Stimulated activated naive CD8-positive, alpha-beta T cell treated with anti-CD3 and anti-CD28 coated beads, Interleukin-15, amount 100 ng/mL, for 72 hours (primary cell): ENCODE measurements around the gene COQ3.

Experiments
- ATAC-seq: fragments of 150-1000 bp; cut with Tn5 transposase; 2 replicates; pipeline ENCODE4 v1.10.0; 2021; ENCODE audit warnings: mild to moderate bottlenecking, moderate library complexity
- DNase-seq, 2 donors: peaks; one replicate each; pipeline ENCODE4 v3.0.0; 2021 to 2022
- H3K27ac Mint-ChIP-seq, 2 donors: one replicate each; pipeline ENCODE4 v1.8.0; 2022; ENCODE audit warnings: mild to moderate bottlenecking in 2 of 2, mixed read lengths in 2 of 2, moderate library complexity in 2 of 2
- H3K27me3 Mint-ChIP-seq: one replicate; pipeline ENCODE4 v1.8.0; 2022; ENCODE audit warnings: mixed read lengths
- H3K4me1 Mint-ChIP-seq: one replicate; pipeline ENCODE4 v1.8.0; 2022; ENCODE audit warnings: mild to moderate bottlenecking, mixed read lengths
- H3K4me3 Mint-ChIP-seq, 2 donors: one replicate each; pipeline ENCODE4 v1.8.0; 2022; ENCODE audit warnings: mild to moderate bottlenecking in 2 of 2, mixed read lengths in 2 of 2, moderate library complexity in 1 of 2
- H3K9me3 Mint-ChIP-seq, 2 donors: one replicate each; pipeline ENCODE4 v1.8.0; 2022; ENCODE audit warnings: mixed read lengths in 2 of 2

COQ3 gene, protein sequence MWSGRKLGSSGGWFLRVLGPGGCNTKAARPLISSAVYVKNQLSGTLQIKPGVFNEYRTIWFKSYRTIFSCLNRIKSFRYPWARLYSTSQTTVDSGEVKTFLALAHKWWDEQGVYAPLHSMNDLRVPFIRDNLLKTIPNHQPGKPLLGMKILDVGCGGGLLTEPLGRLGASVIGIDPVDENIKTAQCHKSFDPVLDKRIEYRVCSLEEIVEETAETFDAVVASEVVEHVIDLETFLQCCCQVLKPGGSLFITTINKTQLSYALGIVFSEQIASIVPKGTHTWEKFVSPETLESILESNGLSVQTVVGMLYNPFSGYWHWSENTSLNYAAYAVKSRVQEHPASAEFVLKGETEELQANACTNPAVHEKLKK

DNA sequence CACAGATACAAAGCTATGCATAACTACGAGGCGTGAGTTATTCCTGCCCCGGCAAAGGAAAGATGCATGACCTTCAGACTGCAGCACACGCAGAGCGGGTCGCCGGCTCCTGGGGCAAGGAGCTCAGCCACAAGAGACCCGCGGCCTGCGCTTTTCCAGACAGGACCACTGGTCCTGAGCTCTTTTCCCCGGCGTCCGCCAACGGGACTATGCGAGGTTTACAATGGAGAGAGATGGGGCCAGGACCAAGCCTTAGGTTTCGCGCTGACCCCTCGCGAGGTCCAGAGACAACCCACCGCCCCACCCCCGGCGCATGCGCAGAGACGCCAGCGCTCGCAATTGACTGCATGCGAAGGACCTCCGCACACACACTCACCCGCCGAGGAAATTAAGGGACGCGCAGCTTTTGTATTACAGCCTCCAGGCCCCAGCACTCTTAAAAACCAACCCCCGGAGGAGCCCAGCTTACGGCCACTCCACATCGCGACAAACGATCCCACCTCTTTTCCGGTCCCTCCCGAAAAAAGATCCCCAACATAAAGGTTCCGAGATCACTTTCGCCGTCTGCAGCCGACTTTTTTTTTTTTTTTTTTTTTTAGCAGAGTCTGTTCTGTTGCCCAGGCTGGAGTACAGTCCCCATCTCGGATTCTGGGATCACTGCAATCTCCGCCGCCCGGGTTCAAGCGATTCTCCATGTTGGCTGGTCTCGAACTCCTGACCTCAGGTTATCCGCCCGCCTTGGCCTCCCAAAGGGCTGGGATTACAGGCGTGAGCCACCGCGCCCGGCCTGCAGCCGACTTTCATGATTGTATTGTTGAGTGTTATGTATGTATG, at the start of gene COQ3:
COQ3 (minus strand) TSS at position 498 of the 834 bp plus-strand sequence; CDS start at position 482, 16 bp downstream.
- Mint-ChIP-seq H3K4me3 (peak within 1 kb of the TSS; percentile 94), H3K9me3 (no peaks in the 10 kb centered on the region), H3K4me1 (peaks cover 15% of the 10 kb centered on the region), H3K27me3 (no peaks in the 10 kb centered on the region), H3K27ac (peak within 1 kb of the TSS; percentile 96 to 97)
- DNase-seq (peak; percentile 72 to 73), ATAC-seq (peak; percentile 82)

DNA sequence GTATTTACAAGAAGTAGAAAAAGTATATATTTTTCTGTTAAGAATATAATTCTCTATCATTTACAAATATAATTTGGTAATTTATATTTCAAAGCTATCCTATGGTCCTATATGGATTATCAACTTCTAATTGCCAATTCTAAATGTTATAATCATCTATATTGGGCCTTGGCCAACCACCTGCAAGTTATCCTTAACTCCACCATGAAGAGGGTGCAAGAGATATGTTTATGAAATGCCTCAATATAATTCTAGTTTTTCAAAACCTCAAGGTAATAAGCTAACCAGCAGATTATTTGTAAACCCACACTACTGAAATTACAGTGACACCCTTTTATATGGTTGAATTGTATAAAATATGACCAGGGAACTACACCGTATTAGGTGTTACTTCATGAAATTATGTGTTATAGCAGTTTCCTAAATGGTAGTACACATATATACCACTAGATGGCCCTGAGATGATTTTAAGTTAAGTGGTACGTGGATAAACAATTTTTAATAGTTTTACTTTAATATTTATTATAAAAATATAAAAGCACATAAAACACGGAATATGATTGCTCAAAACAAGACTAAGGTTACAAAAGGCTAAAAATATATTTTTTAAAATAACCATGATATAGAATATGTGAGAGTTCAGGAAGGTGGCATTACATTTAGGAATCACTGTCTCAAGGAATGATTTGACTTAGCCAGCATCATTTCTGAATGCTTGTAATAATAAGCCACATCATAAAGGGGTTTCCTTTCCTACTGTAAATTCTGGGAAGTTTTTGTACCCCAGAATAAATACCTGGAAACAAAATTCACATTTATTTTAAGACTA, 40.9 kb upstream of the COQ3 start:
- H3K27me3 Mint-ChIP-seq: no peaks in the 10 kb centered on the region
- DNase-seq (no peak), ATAC-seq (peak; percentile 40)
- H3K4me1 Mint-ChIP-seq: no peaks in the 10 kb centered on the region
- H3K4me3 Mint-ChIP-seq: no peak overlapping the region
- H3K9me3 Mint-ChIP-seq: no peaks in the 10 kb centered on the region
- no peak overlapping the region for H3K27ac Mint-ChIP-seq

DNA sequence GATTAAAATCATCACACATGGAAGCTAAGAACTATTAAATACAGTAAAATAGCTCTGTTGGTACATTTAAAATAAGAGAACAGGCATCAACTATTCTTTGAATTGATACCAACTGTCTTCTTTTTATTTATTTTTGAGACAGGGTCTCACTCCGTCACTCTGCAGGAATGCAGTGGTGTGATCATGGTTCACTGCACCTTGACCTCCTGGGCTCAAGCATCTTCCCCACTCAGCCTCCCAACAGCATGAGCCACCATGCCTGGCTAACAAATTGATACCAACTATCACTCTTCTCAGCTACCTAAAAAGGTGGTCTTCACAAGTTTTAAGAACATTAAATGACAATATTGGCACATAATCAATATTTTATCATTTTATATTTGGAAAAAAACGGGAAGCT, 38.9 kb upstream of the COQ3 start:
- Mint-ChIP-seq H3K4me1 (peaks cover 7% of the 10 kb centered on the region), H3K4me3 (no peak overlapping the region), H3K27ac (no peak overlapping the region), H3K27me3 (no peaks in the 10 kb centered on the region), H3K9me3 (no peaks in the 10 kb centered on the region)
- DNase-seq (no peak), ATAC-seq (no peak)

DNA sequence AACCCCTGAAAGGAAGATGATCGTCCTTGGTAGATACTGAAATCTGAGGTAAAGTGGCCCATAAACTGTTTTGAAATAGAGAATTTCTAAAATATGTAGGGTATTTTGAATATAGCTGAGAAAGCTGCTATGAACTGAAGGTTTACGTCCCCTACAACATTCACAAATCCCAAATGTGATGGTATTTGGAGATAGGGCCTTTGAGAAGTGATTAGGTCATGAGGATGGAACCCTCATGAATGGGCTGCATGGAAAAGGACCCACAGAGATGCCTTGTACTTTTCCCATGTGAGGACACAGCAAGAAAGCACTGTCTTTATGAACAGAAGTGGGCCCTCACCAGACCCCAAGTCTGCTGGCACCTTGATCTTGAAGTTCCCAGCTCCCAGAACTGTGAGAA, 37.9 kb upstream of the COQ3 start:
- Mint-ChIP-seq H3K27ac (no peak overlapping the region), H3K27me3 (no peaks in the 10 kb centered on the region), H3K9me3 (no peaks in the 10 kb centered on the region), H3K4me3 (no peak overlapping the region), H3K4me1 (peaks cover 17% of the 10 kb centered on the region)
- no peak for DNase-seq
- ATAC-seq: no peak

DNA sequence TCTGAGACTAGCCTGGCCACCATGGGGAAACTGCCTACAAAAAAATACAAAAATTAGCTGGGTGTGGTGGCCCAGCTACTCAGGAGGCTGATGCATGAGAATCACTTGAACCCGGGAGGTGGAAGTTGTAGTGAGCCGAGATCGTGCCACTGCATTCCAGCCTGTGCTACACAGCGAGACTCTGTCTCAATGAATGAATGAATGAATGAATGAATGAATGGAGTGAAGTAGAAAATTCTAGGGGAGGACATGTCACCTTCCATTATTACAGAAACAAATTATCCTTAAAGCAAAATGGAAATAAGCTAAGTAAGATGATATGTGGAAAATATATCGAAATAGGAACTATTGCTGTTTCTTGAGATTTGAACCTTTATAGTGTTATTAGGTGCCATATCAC, 34.0 kb upstream of the COQ3 start:
- ATAC-seq (no peak), DNase-seq (no peak)
- H3K4me1 Mint-ChIP-seq: peaks cover 40% of the 10 kb centered on the region
- H3K4me3 Mint-ChIP-seq: no peak overlapping the region
- no peak overlapping the region for H3K27ac Mint-ChIP-seq
- no peaks in the 10 kb centered on the region for H3K9me3 Mint-ChIP-seq
- H3K27me3 Mint-ChIP-seq: no peaks in the 10 kb centered on the region

DNA sequence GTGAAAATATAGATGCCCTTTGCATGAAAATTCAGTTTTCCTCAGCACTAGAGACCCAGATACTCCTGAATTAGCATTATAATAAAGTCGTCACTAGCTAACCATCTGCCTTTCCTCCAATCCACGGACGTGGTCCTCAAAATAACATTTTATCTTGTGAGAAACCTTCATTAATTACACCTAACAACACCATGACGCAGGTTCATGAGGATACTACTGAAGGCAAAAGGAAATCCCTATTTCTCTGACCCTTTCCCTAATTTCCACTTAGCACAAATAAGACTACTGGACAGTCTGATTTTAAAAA, 32.4 kb upstream of the COQ3 start:
- H3K27me3 Mint-ChIP-seq: no peaks in the 10 kb centered on the region
- DNase-seq (no peak), ATAC-seq (no peak)
- peak overlapping the region; percentile 100 for H3K27ac Mint-ChIP-seq
- H3K4me3 Mint-ChIP-seq: peak overlapping the region; percentile 93 to 100
- no peaks in the 10 kb centered on the region for H3K9me3 Mint-ChIP-seq
- H3K4me1 Mint-ChIP-seq: peaks cover 56% of the 10 kb centered on the region

DNA sequence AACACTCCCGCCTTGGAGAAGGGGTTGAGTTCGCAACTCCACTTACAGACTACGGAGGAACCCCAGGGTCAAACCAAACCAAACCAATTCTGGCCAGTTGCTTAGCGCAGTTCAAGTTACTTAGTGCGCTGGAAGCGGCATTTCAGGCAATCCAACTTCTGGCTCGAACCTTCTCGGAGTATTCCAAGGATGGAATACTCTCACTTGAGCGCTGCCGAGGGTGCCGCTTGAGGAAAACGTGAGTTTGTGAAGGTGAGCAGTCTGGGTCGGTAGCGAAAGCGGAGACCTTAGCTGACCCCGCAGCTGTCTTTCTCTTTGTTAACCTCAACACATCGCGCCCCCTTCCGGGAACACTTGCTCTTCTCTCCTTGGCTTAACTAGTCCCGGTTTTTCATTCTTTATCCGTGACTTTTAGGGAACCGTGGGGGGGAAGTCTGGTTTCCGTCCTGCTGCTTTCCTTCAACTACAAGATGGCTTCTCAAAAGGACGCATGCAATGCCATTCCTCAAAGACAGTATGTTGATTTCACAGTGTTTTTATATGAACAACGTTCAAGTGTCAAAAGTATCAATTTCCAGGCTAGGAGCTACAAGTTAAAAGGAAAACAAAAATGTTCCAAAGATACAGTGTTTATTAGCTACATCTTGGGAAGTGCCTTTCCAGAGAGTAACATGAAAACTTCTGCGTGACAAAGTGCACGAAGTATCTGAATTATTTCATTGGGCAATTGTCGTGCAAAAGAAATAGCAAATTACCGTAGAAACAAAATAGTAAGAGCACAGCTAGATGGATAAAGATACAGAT, 31.9 kb upstream of the COQ3 start:
- Mint-ChIP-seq H3K9me3 (no peaks in the 10 kb centered on the region), H3K4me3 (peak overlapping the region; percentile 93 to 100), H3K4me1 (peaks cover 61% of the 10 kb centered on the region), H3K27me3 (no peaks in the 10 kb centered on the region), H3K27ac (peak overlapping the region; percentile 100)
- peak; percentile 51 to 60 for DNase-seq
- ATAC-seq: peak; percentile 67

DNA sequence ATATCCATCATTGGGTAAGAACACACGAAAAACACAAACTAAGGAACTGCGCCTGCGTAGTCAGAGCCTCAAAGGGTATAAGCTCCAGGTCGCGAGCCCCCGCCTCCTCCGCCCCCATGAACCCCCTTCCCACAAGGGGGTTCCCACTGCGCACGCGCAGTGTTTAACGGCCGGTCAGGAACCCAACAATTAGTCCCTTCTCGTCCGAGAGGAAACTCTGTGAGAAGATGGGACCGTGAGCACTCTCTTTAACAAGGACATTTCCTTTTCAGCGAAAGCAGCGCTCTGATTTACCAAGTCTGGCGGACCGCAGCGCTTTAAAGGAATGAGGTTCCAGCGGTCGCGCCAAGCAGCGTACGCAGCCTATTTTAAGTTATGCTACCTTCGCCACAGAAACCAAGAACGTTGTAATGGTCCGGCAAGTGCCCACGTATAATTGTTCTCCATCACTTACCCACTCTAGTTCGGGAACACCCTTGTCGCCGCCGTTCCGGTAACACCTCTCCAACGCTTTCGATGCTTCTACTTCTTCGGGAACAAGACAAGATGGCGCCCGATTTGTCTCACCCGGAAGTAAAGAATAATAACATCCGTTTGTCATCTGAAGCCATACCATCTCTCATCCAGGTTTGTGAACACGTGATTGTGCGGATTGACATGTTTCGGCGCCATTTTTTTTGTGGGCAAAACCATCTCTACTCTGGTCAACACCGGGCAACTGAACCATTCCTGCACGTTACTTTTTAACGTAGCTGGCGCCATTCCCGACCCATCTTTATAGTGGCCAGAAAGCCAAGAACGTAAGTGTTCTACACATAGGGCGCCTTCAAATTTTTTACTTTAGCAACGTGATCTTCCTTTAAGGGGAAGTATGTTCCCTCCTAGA, 31.0 kb upstream of the COQ3 start, which contains the start of gene PNISR:
PNISR (minus strand) TSS at position 548 of the 886 bp plus-strand sequence. CDS start 10,649 bp downstream, outside the sequence.
- peak; percentile 85 to 91 for DNase-seq
- Mint-ChIP-seq H3K9me3 (no peaks in the 10 kb centered on the region), H3K27me3 (no peaks in the 10 kb centered on the region)

DNA sequence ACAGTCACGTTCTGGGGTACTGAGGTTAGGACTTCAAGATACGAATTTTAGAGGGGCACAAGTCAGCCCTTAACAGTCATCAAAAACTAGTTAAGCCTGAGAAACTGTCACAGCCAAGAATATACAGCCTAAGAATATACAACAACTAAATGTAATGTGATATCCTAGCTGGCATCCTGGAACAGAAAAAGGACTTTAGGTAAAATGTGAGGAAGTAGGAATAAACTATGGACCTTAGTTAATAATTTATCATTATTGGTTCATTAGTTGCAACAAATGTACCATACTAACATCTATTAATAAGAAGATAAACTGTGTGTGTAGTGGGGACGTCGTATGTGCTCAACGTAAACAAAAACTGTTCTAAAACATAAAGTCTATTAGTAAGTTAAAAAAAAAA, 30.0 kb upstream of the COQ3 start:
- peak overlapping the region; percentile 93 to 100 for H3K4me3 Mint-ChIP-seq
- ATAC-seq (no peak), DNase-seq (no peak)
- H3K27ac Mint-ChIP-seq: peak overlapping the region; percentile 78 to 100
- no peaks in the 10 kb centered on the region for H3K9me3 Mint-ChIP-seq
- H3K4me1 Mint-ChIP-seq: peaks cover 71% of the 10 kb centered on the region
- H3K27me3 Mint-ChIP-seq: no peaks in the 10 kb centered on the region

More for the DNA sequence above, 31.0 kb upstream of the COQ3 start, which contains the start of gene PNISR:
- peak; percentile 96 for ATAC-seq
- Mint-ChIP-seq H3K4me1 (peaks cover 68% of the 10 kb centered on the region), H3K27ac (peak within 1 kb of the TSS; percentile 100), H3K4me3 (peak within 1 kb of the TSS; percentile 93 to 100)

DNA sequence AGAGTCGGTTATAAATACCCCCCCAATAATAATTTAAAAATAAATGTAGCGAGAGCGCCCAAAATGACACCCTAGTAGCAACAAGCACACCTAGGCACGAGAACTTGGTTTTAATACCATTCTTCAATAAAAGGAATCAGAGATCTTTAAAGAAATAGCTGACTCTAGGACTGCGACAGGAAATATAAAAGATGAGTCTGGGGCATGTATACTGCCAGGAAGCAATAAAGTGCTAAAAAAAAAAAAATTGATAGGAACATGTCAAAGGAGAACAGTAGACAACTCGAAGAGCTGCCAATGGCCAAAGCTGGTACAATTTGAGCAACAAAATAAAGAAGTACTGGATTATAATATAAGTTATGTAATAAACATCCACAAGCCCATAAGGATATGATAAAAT, 28.9 kb upstream of the COQ3 start:
- H3K27me3 Mint-ChIP-seq: no peaks in the 10 kb centered on the region
- peak overlapping the region in 1 of 2 donors; percentile 90 for H3K27ac Mint-ChIP-seq
- ATAC-seq (no peak), DNase-seq (no peak)
- no peaks in the 10 kb centered on the region for H3K9me3 Mint-ChIP-seq
- peak overlapping the region; percentile 93 to 100 for H3K4me3 Mint-ChIP-seq
- H3K4me1 Mint-ChIP-seq: peaks cover 73% of the 10 kb centered on the region

DNA sequence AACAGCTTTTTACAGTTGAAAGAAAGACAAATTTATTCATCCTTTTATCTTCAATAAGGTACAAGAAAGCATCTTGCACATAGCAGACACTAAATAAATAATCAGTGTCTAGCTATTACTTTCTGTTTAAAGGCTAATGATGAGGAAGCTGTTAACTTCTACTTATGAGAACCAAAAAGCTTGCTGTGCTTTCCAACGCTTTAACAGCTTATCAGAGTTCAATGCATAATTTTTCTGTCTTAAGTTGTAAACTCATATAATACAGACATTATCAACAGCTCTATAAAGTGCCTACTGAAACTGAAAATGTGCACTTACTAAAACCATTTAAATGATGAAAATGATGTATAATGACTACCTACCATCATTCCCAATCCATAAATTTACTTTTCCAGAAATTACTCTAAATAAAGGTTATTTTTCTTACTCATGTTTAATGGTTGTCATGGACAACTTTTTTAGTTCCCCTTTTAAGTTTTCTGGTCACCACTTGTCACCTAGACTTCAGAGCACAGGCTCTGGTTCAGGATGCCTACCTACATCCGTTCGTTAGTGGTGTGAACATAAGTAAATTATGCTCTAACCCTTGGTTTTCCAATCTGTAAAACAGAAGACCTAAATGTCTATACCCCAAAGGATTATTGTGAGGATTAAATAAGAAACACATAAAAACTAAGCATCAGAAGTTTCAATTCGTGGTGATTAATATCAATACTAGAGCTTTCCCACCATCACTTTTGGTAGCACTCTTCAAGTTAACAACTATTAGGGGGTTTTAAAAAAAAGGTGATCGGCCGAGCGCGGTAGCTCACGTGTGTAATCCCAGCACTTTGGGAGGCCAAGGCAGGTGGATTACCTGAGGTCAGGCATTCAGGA, 23.1 kb upstream of the COQ3 start:
- Mint-ChIP-seq H3K4me1 (peaks cover 64% of the 10 kb centered on the region), H3K27ac (peak overlapping the region in 1 of 2 donors; percentile 27), H3K27me3 (no peaks in the 10 kb centered on the region), H3K4me3 (peak overlapping the region; percentile 43 to 66), H3K9me3 (no peaks in the 10 kb centered on the region)
- no peak for DNase-seq
- peak; percentile 54 for ATAC-seq

DNA sequence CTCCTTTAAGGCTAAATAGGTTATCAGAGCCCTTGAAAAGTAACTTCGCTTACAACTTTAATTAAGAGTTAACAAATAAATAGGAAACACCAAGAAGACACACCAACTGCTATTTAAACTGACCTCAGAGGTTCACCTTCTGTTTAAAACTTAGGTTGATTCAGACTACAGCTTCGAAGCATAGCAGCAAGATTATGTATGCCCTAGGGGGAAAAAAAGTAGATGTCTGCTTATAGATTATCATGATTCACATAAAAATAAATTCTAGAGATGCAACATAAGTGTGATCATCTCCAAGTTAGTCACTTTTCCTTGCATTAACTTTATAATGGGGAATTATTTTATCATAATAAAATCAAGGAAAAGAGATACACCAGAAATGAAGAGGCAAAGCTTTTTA, 22.2 kb upstream of the COQ3 start:
- H3K9me3 Mint-ChIP-seq: no peaks in the 10 kb centered on the region
- ATAC-seq (no peak), DNase-seq (no peak)
- peaks cover 61% of the 10 kb centered on the region for H3K4me1 Mint-ChIP-seq
- no peaks in the 10 kb centered on the region for H3K27me3 Mint-ChIP-seq
- no peak overlapping the region for H3K4me3 Mint-ChIP-seq
- H3K27ac Mint-ChIP-seq: no peak overlapping the region

DNA sequence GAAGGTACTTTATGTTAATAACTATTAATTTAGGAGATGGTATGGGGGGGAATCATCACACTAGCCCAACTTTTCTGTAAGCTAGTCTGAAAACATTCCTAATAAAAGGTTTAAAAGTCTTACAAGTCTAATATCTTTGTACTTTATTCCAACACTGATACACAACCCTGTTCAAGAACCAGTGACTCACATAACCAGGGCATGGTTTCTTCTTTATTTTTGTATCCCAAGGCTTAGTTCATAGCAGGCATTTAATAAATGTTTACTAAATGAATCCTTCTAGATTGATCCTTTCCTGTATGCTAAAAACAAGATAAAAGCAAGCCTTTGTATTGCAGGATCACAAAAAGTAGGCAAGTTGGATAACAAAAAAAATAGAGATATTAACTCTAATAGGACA, 21.5 kb upstream of the COQ3 start:
- Mint-ChIP-seq H3K27ac (no peak overlapping the region), H3K4me3 (no peak overlapping the region), H3K9me3 (no peaks in the 10 kb centered on the region), H3K27me3 (no peaks in the 10 kb centered on the region), H3K4me1 (peaks cover 55% of the 10 kb centered on the region)
- DNase-seq (no peak), ATAC-seq (no peak)
